ENCODE results near the gene SYCE3.

The SYCE3 gene

DNA sequence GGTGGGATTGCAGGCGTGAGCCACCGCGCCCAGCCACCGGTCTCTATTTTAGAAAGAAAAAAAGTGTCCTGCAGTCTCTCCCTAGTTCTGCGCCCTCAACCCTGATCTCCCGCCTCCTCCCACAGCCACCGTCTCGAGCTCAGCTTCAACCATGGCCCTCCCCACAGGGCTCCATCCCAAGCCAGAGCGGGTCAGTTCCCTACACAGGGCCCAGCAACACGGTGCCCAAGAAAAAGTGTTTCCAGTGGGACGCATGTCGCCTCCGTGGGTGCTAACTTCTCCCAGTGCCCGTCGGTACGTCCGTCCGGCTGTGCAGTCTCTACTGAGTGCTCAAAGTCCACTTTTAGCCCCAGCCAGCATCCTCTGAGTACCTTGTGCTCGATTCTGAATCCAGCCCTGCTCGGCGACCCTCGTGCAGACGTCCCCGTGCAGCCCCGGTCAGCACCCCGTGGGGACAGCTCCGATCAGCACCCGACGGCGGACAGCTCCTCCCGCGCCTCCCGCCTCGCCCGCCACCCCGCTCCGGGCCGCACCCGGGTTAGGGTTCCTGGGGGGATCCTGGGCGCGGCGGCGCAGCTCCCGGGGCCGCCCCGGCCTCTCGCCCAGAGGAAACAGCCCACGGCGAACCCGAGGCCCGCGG is 37.2 kb upstream of the SYCE3 start:
- DNase-seq, result peak; percentile 65

DNA sequence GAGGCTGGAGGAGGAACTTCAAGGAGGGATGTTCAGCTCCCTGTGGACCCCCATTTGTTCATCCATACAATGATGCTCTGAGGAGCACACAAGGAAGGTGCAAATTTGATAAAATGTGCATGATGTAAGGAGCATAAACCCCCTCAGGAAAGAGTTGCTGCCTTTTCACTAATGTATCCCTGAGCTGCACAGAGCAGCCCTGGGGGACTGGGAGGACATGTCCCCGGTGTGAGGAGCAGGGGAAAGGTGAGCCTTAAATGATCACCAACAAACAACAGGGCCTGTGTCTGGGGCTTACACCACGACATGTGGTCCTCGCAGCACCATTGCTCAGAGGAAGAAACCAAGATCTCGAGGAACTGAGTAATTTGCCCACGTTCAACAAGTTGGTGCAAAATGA is 34.4 kb upstream of the SYCE3 start:
- no peak for DNase-seq

DNA sequence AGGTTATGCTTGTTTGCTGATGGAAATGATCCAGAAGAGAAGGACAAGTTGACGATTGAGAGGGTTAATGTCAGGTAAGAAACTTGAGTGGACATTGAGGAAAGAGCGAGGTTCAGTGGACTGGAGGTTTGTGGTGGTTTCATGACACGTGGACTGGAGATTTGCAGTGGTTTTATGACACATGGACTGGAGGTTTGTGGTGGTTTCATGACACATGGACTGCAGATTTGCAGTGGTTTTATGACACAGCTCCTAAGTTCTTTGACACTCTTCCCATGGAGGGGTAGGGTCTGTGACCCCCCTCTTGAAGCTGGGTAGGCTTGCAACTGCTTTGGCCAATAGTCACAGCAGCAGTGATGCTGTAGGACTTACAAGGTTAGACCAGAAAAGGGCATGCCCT is 32.5 kb upstream of the SYCE3 start:
- no peak for DNase-seq

DNA sequence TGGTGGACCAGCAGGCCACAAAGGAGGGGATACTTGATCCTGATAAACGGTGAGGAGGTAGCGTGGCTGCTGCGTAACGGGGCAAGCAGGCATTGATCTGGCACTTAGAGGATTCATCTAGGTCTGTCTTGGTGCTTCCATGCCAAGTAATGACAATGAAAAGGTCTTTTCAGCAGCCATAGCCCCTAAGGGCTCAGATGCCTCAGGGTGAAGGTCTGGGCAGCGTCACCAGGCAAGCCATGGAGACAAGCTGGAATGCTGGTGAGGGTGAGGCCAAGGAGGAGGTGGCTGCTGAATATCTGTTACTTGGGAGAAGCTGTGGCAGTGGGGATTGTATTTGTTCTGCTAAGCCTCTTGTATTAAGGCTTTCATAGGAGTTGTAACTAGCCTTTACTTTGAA is 24.7 kb upstream of the SYCE3 start:
- no peak for DNase-seq

DNA sequence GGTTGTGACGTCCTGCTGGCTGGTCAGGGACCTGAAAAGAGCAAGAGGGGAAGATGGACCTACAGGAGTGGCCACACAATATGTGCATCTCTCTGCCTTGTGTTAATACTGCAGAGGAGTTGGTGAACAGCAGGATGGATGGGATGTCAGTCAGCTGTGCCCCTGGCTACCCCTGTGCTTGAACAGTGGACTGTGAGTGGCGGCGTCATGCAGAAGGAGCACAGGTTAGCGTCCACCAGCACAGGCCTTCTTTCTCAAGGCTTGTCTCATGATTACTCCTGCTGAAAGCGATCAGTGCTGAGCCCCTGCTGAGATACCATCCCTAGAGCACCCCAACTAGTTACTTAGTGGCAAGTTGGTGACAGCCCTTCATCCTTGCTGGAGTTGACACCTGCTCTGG is 23.7 kb upstream of the SYCE3 start:
- no peak for DNase-seq

DNA sequence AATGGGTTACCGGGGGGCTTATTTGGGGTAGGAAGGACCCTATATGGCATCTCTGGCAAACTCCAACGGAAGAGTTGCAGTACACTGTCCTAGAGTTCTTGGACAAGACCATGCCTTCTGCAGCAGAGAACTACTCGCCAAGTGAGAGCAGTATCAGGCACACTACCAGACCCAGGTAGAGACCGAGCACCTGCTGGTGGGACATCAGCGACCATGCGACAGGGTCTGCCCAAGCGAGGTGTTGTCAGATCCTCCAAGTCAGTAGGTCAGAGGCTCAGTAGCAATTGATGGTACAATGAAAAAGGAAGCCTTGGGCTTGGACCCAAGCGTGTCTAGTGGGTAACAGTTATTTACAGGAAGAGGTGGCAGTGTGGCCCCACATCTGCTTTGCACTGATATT is 23.1 kb upstream of the SYCE3 start:
- no peak for DNase-seq

DNA sequence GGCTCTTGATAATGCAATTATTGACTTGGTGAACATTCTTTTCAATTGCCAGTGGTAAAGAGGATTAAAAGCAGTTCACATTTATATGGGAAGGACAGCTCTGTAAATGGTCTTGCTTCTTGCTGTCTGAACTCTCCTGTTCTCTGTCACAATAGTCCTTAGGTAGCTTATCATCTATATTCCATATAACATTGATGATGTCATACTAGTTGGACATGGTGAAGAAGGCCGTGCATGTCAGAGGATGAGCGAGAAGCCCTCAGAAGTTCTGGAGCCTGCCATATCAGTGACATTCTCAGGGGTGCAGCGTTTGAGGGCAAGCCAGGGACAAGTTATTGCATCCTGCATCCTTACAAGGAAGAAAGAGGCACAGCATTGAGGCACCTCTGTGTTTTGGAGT is 22.5 kb upstream of the SYCE3 start:
- DNase-seq, result no peak

DNA sequence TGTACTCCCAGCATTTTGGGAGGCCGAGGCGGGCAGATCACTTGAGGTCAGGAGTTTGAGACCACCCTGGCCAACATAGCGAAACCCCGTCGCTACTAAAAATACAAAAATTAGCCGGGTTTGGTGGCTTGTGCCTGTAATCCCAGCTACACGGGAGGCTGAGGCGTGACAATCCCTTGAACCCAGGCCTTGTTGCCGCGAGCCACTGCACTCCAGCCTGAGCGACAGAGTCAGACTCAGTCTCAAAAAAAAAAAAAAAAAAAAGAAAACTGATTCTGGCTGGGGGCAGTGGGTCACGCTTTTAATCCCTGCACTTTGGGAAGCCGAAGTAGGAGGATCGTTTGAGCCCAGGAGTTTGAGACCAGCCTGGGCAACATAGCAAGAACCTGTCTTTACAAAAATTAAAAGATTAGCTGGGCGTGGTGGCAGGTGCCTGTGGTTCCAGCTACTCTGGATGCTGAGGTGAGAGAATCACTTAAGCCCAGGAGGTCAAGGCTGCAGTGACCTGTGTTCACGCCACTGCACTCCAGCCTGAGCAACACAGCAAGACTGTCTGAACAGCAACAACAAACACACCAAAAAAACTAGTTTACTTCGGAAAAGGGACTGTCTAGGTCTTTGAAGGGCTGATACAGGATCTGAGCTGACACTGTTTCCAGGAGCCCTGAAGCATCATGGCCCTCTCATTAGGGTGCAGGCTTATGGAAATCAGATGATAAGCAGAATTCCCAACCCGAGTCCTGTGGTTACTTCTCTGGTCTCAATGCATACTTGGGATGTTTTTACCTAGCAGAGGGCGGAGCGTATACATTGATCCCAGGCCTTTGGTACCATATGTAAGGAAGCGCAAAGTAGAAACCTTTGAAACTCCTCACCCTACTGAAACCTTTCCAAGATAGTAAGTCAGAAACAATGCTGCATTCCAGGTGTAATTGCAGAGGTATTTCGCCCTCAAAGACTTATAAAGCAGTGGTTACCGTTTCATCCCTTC is 21.7 kb upstream of the SYCE3 start:
- DNase-seq, result no peak

DNA sequence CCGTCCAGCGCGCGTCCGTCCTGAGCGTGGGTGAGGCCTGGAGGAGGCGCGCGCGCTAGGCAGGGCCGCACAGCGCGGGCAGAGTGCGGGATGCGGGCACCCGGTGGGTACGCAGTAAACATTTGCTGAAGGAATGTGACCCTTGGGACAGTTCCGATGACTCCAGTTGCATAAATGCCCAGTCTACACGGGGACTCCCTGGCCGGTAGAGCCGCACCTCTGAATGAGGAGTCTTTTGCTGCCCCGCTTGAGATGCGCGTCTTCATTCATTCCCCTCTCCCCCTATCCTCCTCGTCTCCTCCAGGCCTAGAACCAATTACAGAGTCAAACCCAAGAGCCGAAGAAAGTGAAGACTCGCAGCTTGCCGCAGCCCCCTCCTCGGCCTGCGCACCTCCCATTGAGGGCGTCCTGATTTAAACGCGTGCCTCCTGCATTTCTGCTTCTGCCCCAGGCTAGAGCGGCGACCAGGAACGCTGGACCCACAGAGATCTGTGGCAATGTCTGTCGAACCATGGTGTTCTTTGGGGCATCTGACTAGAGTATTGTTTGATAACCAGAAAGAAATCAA is 20.7 kb upstream of the SYCE3 start:
- DNase-seq, result no peak

DNA sequence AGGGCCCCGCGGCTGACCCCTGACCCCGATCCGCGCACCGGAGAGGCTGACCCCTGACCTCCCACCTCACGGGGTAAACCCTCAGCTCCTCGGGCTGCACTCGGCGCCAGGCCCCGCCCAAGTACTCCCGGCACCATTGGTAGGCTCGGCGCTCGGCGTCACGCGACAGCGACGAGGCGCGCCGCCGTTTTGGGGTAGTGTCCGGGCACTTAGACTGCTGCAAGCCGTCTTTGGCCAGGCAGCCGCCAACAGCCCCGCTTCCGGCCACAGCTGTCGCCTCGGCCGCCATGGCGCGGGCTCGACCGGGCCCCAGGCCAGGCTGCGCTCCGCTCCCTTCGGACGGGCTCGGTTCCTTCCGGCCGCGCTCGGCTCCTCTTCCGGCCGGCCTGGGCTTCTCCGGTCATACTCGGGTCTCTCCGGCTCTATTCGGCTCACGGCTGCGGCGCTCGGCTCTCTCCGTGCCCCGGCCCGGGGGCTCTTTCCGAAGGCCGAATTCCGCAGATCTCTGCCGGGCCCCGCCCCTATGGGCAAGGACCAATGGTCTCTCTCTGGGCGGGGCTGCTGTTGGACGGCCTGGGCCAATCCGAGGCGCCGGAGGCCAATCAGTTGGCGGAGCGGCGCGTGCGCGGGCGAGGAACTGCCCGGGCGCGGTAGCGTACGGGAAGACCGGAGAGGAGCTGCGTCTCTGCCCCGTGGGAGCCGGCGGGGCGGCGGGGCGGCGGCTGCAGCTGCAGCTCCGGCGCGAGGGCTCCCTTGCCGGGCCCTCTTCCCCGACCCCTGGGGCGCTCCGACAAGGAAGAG is 20.0 kb upstream of the SYCE3 start, which contains the start of gene CHKB:
Gene CHKB (minus strand): TSS at position 357 of the 801 bp plus-strand sequence. CDS start 68 bp downstream, at position 289.
- peak; percentile 98 for DNase-seq

DNA sequence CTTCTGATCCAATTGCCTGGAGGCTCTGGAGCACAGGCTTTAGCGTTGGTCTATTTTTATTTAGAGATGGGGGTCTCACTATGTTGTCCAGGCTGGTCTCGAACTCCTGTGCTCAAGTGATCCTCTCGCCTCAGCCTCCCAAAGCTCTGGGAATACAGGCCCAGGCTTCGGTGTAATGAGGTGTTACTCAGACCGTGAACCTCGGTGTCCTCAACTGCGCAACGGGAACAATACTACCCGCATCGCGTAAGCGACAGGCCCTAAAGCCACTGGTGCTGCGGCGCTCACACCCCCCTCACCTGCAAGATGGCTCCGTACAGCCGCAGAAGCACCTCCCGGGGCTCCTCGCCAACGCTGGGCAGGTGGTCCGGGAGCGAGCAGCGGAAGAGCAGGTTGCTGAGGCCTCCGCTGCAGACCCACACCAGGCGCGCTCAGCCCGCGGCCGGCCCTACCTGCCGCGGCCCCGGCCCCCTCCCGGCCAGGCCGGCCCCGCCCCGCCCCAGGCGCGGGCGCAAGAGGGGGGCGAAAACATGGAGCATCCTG is 19.3 kb upstream of the SYCE3 start:
- DNase-seq, result no peak

DNA sequence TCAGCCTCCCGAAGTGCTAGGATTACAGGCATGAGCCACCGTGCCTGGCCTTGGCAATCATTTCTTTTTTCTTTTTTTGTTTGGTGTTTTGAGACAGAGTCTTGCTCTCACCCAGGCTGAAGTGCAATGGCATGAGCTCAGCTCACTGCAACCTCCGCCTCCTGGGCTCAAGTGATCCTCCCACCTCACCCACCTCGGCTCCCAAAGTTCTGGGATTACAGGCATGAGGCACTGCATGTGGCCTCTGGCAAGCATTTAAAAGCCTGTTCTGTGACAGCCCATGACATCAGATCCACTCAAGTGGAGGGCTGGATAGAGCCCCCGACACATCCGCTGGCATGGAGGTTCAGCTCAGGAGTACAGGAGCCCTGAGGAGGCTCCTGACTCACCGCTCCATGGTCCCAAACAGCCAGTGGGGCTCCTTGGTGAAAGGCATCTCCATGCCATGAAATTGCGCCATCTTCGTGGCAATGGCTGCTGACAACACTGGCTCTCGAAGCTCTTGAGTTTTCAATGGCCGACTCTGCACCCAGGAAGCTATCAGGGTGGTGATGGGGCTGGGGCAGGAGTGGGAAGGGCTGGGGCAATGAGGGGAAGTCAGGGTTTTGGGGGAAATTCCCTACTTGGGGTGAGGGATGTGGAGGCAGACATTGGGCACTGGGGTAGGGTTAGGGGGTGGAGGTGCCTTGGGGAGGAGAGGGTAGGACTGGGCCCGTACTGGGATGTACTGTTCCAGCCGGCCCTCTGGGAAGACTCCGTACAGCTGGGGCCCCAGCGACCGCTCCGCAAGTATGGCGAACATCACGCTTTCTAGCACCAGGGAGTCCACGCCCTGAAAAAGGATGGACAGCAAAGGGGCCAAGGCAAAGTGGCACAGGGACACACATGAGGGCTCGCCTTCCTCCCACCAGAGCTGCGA is 18.6 kb upstream of the SYCE3 start:
- no peak for DNase-seq

DNA sequence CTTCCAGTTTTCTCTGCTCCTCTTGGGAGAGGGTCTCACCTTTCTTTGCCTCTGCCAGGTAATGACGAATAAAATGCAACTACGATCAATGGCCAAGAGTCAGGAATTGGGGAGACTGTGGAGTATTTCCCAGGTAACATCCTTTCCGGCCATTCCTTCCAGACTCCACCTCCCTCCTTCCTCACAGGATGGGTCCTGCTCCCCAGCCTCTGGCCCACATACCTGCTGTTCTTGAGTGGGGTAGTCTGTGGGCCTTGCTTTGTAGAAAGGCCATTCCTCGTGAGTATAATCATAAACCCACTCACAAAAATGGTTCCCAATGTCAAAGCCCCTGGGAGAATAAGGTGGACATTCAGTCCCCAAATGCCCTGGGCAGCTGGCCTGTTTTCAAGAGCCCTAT is 17.0 kb upstream of the SYCE3 start:
- DNase-seq, result no peak

DNA sequence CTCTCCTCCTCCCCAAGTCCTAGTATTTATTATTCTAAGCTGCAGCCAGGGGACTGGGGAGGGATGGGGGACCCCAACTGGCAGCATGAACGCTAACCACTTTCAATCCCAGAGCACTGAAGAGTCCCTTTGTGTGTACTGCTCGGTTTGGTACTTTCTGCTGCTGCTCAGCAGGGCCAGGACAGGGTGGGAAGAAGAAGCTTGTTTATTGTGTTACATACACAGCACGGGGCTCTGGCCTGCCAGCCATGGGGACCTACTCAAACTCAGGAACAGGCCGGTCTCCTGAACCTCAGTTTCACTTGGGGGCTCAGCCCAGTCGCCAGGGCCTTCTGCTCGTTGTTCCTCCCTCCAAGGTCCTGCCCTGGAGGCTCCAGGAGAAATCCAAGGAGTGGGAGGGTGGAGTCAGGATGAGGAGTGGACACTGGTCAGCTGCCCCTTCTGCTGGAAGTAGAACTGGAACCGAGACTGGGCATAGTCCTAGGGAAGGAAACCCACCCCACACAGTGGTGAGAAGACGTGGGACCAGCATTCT is 16.1 kb upstream of the SYCE3 start:
- no peak for DNase-seq

DNA sequence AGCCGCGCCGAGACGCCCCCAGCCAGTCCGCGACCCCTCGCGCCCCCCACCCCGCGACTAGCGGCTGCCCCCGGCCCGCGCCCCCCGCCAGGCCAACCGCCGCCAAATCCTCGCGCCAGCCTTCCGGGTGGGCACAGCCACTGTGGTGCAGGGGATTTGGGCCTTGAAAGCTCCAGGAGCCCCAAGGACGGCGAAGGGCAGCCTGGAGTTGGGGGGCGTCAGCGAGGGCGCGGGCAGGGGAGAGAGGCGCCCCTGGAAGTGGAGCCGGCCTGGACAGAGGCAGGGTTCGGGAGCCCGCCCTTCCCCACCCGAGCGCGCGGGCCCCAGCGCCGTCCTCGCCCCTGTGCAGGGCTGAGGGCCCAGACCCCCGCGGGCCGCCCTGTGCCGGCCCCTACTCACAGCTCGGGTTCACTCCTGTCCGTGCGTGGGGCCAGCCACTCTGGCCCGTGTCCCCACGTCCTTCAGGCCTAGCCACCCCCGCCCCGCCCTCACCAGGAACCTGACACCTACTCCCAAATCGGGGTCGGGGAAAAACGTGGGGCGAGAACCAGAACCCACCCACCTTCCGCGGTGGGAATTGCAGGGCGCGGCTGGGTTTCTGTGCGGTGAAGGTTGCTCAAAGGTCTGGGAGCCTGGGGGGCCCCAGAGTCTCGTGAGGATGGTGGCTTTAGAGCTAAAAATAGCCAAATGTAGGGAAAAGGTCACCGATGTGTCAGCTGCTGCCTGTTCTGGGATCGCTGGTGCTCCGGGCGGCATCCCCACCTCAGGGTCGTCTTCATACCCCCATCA is 15.5 kb upstream of the SYCE3 start, which contains the start of gene CPT1B:
Gene CPT1B (minus strand): TSS at position 441 of the 789 bp plus-strand sequence. CDS start 512 bp downstream, outside the sequence.
- no peak for DNase-seq

DNA sequence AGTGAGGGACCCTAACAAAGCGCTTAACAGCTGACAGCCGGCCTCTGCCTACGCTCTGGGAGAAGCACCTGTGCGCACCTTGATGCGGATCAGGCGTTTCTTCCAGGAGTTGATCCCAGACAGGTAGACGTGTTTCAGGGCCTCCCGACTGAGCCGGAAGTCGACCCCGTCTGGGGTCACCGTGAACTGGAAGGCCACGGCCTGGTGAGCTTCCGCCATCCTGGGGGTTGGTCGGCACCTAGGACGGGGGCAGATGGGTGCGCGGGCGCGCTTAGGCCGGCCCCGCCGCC is 14.9 kb upstream of the SYCE3 start:
- no peak for DNase-seq

DNA sequence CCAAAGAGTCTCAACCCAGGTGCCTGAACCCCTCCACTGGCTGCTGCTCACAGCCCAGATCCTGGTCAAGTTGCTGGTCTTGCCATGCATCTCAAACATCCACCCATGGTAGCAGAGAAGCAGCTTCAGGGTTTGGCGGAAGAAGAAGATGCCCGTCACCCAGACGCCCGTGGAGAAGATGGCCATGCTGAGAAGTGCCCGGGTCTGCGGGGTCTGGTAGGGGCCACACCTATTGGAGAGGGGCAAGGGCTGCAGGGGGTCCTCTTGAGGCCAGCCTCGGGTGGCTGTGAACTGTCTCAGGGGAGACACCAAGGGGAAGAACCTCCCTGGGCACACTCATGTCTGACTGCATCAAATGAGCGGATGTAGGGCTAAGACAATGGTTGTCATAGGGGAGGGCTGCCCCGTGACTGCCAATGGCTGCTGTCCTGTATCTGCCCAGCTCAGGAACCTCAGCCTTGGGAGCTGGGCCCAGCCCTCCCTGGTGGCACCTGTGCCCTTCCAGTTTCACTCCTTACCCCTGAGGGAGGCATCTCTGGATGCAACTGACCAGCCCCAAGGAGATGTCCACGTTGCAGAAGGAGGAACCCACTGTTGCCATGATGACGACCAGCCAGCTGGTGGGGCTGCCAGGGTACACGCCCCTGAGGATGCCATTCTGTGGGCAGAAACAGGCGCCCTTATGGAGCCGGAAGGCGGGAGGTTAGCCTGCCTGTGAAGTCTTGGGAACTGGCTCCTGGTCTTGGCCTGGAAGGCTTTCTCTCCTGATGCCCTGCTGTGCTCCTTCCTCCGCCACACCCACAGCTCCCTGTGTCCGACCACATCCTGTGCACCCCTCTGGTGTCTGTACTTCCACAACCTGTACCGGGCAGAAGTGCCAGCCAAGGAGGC is 14.3 kb upstream of the SYCE3 start:
- no peak for DNase-seq

DNA sequence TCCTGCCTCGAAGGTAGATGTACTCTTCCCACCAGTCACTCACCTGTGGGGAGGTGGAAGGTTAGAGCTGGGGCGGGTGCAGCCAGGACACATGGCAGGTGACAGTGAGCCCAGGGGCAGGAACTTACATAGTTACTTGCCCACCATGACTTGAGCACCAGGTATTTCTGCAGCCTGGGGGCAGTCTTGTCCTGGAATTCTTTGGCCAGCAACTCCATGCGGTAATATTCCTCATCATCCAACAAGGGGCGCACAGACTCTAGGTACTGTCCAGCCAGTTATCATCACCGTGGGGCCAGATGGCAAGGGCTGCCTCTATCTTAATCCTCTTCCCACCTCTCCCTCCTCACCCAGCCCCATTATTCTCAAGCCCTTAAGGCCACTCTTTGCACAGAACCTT is 13.4 kb upstream of the SYCE3 start:
- DNase-seq, result no peak

DNA sequence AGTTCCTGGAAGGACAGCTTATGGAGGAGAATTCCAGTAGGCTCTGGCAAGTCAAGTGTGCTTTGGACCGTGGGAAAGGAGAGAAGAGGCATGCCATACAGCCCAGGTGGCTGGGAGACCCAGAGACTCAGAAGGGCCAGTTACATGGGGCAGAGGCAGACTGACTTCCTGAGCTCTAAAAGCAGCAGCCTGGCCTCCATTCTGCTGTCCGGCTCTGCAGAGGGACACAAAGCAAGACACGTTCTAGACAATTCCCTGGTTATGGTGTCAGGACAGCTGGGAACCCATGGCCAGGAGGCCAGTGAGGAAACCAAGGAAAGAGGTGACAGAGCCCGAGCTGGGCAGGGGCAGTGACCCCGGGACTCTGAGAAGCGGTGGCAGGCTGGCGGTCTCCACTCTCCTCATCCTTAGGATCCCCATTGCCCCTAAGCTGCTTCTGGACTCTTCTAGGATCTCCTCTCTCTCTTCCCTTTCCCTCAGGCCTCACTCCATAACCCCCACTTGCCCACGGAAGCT is 12.8 kb upstream of the SYCE3 start:
- DNase-seq, result no peak

Data from CD4-positive, alpha-beta T cell treated with Interleukin-17A for 1 hour (primary cell).